LHCN-M2 (cell line): ENCODE data around the gene INPP5E. TPM values are rescaled to one million over a fixed set of nuclear protein-coding genes. Genes with fewer than 3 reads are reported as not detected.

Experiments
- DNase-seq: peaks from one replicate; pipeline ENCODE4 v3.0.0-alpha.2; 2012; ENCODE audit warnings: low read depth
- total RNA-seq: library from RNA; depleted of rRNA; stranded (reverse); fragments of >200 nt; gene quantifications from 2 replicates; pipeline ENCODE4 v1.2.3, GENCODE V29; 2014

Gene INPP5E
- total RNA-seq, 1 experiment from 2014 or later, result 14.2 TPM

DNA sequence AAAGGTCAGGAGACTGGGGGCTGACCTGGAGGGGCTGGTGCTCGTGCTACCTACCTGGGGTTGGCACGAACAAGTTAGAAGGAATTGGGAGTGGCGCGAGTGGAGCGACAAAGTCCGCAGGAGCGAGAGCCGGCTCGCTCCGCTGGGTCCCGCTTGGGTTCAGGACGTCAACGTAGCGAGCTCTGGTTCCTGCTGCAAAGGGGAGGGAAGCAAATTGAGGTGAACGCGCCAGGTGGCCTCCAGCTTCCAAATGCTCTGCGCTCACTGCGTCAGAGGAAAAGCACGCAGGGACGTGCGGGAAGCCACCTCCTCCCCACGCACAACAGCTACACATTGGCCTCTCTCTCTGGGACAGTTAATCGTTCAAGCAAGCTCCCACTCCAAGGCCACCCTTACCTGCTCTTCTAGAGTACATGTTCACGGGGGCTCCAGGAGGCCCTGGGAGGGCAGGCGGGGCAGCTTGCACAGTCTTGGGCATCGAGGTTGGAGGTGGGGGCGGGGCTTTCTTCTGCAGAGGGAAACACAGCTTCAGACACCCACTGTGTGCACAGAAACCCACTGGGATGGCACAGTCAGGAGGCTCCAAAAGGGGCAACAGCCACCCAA, 7.6 kb upstream of the INPP5E start:
- DNase-seq, result no peak

DNA sequence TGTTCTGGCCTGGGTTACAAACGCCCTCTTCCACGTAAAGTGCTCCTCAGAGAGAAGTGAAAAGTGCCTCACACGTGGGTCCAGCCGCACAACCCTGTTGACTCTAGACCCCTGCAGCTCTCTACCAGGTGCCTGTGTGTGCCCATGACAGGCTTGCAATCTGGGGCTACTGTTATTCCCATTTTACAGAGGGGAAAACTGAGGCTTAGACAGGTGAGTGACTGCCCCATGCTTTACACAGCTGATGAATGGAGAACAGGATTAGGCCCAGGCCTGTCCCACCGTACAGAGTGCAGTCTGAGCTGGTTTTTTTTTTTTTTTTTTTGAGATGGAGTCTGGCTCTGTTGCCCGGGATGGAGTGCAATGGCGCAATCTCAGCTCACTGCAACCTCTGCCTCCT, 6.2 kb upstream of the INPP5E start:
- no peak for DNase-seq

DNA sequence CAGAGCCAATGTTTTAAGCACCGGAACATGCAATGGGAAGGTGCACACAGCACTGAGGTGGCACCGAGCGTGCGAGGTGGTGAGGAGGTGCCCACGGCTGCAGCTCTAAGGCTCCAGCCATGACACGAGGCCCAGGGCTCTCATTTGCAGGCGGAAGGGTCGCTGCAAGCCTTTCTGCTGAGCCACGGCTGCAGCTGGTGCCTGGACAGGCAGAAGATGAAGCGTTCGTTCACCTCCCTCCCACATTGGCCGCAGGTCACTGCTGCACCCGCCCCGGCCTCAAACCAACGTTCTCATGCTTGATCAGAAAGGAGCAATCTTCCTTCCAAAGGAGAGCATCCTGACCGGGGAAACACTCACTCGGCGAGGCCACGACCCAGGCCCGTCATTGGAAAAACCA, 4.5 kb upstream of the INPP5E start:
- DNase-seq, result no peak

DNA sequence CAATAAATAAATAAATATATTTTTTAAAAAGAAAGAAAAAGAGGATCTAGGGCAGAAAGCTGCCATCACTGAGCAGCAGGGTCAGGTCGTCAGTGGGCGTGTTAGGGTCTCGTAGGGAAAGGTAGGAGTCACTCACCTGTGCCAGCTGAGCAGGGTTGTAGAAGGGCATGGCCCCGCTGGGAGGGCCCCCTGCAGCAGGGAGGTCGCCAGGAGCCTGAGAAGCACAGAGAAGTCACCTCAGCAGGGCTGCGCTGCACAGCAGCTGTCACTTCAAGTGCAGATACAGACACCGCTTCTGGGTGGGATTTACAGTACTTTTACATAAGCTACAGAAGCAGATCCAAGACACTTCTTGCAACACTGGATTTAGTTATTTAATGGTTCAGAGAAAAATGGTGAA, 4.0 kb upstream of the INPP5E start:
- no peak for DNase-seq

DNA sequence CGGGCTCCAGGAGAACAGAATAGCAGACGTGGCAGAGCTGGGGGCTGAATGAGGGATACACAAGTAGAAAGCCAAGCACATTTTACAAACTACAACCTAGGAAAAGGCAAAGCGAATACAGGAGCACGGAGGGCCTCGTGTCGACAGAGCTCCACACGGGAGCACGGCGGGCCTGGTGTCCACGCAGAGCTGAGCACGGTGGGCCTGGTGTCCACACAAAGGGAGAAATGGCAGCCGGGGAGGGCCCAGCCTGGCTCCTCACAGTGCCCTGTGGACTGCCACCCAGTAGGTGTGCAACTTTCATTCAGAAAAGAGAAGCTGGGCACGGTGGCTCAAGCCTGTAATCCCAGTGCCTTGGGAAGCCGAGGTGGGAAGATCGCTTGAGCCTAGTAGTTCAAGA, 3.4 kb upstream of the INPP5E start:
- DNase-seq, result no peak

DNA sequence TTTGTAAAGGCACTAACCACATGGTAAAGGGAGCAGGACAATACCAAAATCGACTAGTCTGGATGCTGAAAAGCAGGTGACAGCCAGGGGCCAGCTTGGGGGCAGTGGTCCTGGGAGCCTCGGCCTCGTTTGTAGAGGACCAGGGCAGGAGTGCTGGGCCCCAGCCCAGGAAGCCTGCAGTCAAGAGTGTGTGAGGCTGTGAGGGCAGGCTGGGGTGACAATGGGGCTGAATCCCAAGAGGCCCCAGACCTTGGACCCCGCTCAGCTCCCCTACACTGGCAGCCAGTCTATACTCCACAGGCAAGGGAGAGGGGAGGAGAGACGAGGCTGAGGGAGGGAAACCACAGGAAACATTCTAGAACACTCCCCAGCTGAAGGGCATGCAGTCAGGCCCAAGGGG, 2.6 kb upstream of the INPP5E start:
- DNase-seq, result no peak

DNA sequence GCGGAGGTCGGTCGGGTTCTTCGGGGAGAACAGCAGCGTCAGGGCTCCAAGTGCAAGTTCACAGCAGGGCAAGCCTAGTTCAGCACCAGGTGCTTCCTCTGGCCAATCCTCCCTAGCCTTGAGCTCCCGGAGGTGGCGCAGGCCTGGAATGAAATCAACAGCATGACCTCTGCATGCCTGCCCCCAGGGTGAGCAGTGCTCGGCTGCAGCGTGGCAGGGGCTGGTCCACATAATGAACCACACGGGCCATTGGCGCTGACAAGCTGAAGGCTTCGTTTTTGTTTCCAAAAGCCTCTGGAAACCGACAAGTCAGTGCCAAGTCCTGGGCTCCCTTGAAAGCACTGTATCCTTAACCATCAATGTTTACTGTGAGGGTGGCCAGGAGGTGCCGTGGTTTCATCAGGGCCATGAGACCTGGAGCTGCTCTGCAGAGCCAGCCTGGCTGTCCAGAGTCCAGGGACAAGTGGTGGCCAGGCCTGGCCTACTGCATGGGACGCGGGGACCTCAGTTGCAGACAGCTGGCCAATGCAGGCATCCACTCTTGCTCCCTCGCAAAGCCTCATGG, 2.1 kb upstream of the INPP5E start:
- DNase-seq, result no peak

DNA sequence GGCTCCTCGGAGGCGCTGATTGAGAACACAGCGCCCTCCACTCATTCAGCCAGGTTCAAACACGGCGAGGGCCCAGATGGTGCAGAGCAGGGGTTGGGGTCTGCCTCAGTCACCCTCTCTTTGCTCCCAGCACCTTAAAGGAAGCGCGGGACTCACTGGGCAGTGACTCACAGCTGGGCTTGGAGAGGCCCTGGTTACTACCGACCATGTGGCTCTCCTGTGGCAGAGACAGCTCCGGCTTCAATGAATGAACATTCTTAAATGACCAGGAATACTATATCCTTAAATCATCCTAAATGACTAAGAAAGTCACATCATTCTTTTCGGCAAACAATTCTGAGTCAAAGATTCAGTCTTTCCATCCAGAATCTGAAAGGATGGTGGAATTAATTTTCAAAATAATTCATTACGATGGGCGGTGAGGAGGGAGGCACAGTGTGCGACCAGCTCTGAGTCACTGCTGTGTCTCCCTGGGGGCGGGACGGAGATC, 1.6 kb upstream of the INPP5E start:
- DNase-seq, result no peak

DNA sequence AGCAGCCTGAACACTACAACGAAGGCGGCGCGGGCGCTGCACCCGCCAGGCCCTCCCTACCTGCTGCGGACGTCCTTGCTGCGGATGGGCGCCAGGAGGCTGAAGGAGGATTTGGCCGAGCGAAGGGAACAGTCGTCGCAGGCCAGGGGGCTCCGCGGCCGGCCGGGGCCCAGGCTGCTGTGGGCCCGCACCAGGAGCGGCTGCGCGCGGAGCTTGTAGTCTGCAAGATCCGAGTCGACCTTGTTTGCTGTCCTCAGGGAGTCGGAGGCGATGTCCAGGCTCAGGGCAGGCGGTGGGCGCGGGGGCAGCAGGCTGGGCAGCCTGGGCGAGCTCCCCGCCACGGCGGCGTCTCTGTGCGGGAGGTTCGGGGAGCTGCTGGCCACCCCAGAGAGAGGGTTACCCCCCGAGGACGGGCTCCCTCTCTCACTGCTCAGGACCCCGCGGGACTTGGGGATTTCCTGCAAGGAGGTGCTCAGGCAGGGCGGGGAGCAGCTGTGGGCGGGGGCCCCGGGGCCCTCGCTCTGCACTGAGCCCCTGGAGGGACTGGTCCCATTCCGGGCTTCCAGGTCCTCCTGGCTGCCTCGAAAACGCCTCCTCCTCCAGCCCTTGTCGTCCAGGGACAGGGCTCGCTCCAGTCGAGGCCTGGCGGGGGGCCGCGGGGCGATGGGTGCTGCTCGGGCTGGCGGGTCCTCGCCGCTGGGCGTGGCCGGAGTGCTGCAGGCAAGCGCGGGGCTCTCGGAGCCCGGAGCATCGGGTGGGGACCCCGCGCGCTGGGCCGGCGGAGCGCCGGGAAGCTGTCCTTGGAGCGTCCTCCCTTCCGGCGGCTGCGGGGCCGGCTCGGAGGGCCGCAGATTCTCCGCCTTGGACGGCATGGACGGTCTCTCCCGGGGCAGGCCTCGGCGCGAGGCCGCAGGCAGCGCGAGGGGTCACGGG, 831 bp downstream of the INPP5E start:
- DNase-seq, result peak; percentile 32

DNA sequence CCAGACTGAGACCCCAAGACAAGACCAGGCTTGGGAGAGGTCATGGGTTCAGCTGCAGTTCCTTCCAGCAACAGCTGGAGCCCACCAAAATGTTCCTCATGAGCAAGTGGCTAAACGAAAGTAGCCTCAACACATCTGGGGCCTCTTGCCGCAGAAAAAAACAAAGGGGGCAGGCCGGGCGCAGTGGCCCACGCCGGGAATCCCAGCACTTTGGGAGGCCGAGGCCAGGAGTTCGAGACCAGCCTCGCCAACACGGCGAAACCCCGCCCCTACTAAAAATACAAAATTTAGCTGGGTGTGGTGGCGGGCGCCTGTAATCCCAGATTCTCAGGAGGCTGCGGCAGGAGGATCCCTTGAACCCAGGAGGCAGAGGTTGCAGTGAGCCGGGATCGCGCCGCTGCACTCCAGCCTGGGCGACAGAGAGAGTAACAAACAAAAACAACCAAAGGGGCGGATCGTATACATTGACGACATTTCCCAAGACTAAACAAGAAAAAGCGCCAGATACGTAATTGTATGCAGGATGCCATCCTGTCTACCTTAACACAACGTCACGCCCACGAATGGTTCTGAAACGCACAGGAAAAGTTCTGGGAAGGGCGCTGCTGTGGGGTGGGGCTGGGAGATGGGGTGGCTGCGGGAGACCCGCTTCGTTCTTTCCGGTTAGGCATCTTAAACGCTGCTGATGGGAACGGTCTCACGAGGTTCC, 1.7 kb downstream of the INPP5E start:
- no peak for DNase-seq

DNA sequence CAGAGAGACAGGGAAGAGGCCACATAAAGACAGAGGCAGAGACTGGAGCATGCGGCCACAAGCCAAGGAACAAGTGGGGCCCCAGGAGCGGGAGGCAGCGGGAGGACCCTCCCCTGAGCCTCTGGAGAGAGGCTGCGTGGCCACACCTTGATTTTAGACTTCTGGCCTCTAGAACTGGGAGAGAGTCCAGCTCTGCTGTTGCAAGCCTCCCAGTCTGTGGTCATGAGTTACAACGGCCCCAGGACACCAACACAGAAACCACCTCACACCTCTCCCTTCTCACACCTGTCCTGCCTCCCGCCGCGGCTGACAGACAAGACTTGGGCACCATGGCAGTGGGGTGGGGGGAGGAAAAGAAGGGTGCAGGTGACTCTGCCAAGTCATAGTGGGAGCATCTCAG, 2.2 kb downstream of the INPP5E start:
- peak; percentile 18 for DNase-seq

DNA sequence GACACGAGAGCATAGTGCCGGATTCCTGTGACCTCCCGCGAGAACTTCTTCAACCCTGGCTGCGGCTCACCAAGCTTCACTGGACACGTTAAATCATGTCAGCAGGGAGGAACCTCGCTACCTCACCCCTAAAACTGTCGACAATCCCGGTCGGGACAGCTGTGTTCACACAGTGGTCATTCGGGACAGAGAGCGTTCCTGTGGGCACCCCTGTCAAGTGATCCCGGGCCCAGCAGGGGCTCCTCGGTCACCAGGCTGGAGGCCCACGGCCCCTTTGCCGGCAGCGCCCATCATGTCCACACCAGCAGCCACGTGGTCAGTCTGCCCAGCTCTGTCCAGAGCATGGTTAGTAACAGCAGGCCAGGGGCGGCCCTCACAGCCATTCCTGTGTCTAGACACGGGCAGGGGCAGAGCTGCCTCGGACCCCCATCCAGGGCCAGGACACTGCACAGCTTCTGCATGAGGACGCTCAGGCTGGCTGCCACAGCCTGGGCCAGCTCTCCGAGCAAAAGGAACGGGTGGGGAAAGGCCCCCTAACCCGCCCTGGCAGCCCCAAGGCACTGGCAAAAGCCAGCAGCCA, 3.5 kb downstream of the INPP5E start:
- no peak for DNase-seq

DNA sequence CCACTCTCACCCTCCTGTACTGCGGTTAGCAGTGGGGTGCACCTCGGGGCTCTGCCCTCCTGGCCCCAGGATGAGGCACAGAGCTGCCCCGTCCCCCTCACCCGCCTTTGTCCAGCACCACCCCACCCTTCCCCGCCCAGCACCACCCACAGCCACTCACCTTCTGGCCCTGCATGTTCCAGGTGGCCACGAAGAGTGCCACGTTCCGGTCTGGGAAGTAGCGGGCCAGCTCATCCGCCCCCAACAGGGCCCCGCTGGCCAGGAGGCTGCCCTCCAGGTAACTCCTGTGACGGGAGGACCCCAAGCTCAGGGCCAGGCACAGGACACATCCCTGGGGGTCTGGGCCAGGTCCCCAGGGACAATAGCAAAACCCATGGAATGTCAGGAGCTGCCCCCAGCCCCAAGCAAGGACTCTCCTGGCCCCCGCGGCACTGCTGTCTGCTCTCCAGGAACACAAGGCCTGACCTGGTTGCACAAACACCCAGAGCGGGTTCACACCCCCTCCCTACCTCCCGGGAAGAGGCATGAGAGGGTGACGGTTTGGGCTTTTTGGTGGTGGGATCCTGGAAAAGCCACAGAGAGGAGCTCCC, 5.0 kb downstream of the INPP5E start:
- no peak for DNase-seq

DNA sequence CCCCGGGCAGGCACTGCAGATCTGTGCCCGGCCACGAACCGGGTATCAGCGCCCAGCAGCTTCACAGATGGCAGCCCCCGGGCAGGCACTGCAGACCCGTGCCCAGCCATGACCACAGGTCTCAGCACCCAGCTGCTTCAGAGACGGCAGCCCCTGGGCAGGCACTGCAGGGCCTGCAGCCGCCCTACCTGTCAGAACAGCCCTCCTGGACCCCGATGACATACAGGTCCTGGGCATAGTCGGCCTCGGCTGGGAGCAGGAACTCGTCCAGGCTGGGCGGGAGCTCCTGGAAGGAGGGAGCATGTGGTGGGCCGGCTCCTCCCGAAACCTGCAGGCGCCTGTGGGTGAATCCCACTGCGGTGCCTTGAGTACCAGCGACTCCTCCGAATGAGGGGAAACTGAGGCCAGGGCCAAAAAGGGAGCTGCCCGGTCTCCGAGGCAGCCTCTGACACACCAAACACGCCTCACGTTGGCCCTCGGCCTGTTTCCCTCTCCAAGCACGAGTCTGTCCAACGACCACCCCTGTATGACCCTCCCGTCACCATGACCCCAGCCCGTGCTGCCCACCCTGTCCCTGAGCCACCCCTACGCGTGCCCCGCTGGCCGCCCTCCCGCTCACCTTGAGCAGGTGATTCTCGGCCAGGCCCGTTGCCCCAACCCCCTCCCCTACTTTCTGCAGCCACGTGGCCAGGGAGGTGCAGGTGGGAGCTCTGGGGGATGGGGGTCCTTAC, 5.6 kb downstream of the INPP5E start:
- DNase-seq, result no peak

DNA sequence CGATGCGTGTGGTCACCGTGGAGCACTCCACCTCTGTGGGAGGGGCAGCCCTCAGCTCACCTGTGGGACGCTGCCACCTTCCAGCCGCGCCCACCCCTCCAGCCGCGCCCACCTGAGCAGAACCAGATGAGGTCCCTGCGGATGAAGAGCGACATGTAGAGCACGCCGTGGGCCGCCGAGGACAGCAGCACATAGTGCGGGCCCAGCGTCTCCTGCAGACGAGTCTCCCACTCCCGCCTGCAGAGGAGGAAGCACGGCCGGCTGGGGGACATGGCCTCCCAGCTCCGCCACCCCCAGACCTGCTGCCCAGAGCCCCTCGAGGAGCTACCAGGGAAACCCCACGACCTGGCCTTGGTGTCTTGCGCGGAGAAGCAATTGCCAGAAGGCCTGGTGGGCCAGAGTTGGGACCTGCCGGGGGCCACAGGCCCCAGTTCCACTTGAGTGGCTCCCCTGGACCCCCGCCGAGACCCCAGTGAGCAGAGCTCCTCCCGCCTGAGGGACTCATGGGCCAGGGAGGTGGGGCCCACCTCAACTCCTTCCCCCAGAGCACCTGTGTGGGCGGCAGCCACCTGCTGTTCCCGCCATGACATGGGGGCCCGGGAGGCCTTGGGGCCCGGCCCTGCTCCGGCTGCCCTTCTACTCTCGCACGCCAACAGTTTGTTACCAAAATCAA, 6.5 kb downstream of the INPP5E start:
- DNase-seq, result no peak

DNA sequence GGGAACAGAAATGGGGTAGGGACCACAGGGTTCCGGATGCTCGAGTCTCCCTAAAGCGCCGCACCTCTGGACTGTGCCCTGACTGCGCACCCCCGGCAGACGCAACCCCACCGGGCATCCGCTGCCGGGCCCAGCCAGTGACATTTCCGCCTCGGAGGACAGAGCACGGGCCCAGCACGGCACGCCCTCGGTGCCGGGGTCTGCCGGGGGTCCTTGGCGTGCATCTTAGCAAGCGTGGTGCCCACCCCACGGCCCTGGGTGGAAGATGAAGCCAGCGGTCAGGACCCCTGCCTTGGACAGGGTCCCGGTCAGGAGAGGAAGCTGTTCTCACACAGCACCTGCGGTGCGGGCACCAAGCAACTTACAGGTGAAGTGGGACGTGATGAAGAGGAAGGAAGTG, 7.1 kb downstream of the INPP5E start:
- DNase-seq, result no peak

DNA sequence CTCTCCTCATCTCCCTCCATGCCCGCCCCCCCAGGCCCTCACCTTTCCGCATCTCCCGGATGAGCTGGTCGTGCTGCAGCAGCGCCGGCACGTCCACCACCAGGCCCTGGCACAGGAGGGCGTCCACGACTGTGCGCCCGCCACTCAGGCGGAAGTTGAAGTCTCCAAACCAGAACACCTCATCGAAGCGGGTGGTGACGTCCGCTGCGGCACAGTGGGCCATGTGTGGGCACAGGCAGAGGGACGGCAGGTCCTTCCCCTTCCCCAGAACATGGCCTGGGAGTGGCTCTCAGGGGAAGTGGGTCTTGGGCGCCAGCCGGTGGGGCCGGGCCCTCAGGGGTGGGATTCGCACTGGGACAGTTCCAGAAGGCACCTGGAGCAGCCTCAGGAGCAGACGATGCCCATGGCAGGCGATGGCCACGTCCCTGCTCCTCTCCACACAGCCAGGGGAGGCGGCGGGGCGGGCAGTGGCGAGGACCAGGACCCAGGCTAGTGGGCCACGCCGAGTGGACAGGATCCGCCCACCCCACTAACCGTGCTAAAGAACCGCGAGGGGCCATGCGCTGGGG, 7.8 kb downstream of the INPP5E start:
- no peak for DNase-seq

DNA sequence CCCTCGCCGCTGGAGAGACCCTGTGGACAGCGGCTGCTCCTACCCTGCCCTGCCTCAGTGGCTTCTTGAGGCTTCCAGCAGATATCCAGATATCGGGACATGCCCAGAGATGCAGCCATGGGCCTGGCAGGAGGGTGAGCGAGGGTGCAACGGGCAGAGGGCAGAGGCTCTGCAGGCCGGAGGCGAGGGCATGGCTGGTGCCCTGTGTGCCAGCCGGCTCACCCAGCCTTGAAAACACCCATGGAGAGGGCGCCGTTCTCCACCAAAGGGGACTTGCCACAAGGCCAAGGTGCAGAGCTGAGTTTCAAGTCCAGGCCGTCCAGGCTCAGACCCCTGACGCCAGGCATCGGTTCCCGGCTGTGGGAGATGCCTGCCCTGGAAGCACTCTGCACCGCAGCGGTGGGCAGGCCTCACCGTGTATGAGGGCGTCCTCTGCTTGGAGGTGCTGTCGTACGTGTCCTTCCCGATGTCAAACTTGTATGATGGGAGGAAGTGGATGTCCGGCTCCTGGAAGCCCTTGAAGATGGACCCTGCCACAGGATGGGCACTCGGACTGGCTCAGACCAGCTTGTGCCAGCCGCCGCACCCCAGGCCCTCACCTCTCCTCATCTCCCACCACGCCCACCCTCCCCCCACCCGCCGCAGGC, 8.9 kb downstream of the INPP5E start:
- DNase-seq, result no peak
